ENCODE measurements around the gene SLC4A2.

SLC4A2 gene

GRCh38 chr7:151117565-151117964 lies 58.2 kb downstream of the SLC4A2 start:
- DNase-seq, result no peak

GRCh38 chr7:151118108-151119054 lies 59.0 kb downstream of the SLC4A2 start:
- DNase-seq, result no peak

- DNase-seq, result no peak
These were observed 59.6 kb downstream of the SLC4A2 start for GRCh38 chr7:151119055-151119415.

GRCh38 chr7:151119902-151120301 lies 60.5 kb downstream of the SLC4A2 start:
- no peak for DNase-seq

GRCh38 chr7:151120896-151121295 lies 61.5 kb downstream of the SLC4A2 start:
- DNase-seq, result no peak

GRCh38 chr7:151121380-151122170 lies 62.2 kb downstream of the SLC4A2 start:
- no peak for DNase-seq

- no peak for DNase-seq
These were observed 62.9 kb downstream of the SLC4A2 start for GRCh38 chr7:151122276-151122675.

- DNase-seq, result no peak
These were observed 63.4 kb downstream of the SLC4A2 start for GRCh38 chr7:151122796-151123157.

- no peak for DNase-seq
These were observed 63.9 kb downstream of the SLC4A2 start for GRCh38 chr7:151123158-151123821.

GRCh38 chr7:151123822-151124464 lies 64.6 kb downstream of the SLC4A2 start:
- DNase-seq, result peak; percentile 48

- no peak for DNase-seq
These were observed 65.1 kb downstream of the SLC4A2 start for GRCh38 chr7:151124481-151124880.

GRCh38 chr7:151124899-151125399 lies 65.6 kb downstream of the SLC4A2 start:
- no peak for DNase-seq

- no peak for DNase-seq
These were observed 66.1 kb downstream of the SLC4A2 start for GRCh38 chr7:151125470-151125845.

- DNase-seq, result no peak
These were observed 66.6 kb downstream of the SLC4A2 start for GRCh38 chr7:151125846-151126481.
